Heart left ventricle (tissue), 16 donors: ENCODE data around the gene NUP188. TPM values are rescaled to one million over a fixed set of nuclear protein-coding genes. Genes with fewer than 3 reads are reported as not detected.

Experiments used
- ATAC-seq, 4 donors: fragments of 200-7000 bp; cut with Tn5 transposase; one replicate each; pipeline ENCODE4 v1.9.1; 2020 to 2022; ENCODE audit warnings: moderate library complexity in 4 of 4, mild to moderate bottlenecking in 3 of 4, moderate number of reproducible peaks in 1 of 4
- DNase-seq, 5 donors: peaks; one replicate each; pipeline ENCODE4 v3.0.0-alpha.2; 2020
- H3K27ac ChIP-seq, 12 donors: fragments of 200-600 bp; sonication (generic) in 4 of 12; one replicate each; pipeline versions ENCODE4 v1.5.0 to v1.8.0; 2016 to 2022; ENCODE audit warnings: mild to moderate bottlenecking in 2 of 12
- H3K27me3 ChIP-seq, 9 donors: fragments of 200-600 bp; sonication (generic) in 2 of 9; one replicate each; pipeline versions ENCODE4 v1.5.1 to v1.8.0; 2016 to 2022; ENCODE audit warnings: mild to moderate bottlenecking in 3 of 9
- H3K36me3 ChIP-seq, 9 donors: fragments of 200-600 bp; sonication (generic) in 2 of 9; one replicate each; pipeline versions ENCODE4 v1.5.0 to v1.8.0; 2018 to 2022; ENCODE audit warnings: mild to moderate bottlenecking in 2 of 9
- H3K4me1 ChIP-seq, 12 donors: fragments of 200-600 bp; sonication (generic) in 4 of 12; one replicate each; pipeline versions ENCODE4 v1.5.0 to v1.8.0; 2016 to 2022; ENCODE audit warnings: mild to moderate bottlenecking in 3 of 12
- H3K4me3 ChIP-seq, 12 donors: fragments of 200-600 bp; sonication (generic) in 4 of 12; one replicate each; pipeline versions ENCODE4 v1.5.0 to v1.8.0; 2017 to 2022; ENCODE audit warnings: mild to moderate bottlenecking in 9 of 12, moderate library complexity in 4 of 12
- H3K9me3 ChIP-seq, 12 donors: fragments of 200-600 bp; sonication (generic) in 4 of 12; one replicate each; pipeline versions ENCODE4 v1.5.0 to v1.8.0; 2016 to 2022; ENCODE audit warnings: mild to moderate bottlenecking in 1 of 12
- POLR2A ChIP-seq, 2 donors: fragments of 450-650 bp; IDR thresholded peaks; one replicate each; pipeline ENCODE4 v1.6.1; 2017; ENCODE audit warnings: antibody characterized with exemption in 2 of 2, mild to moderate bottlenecking in 2 of 2, moderate library complexity in 2 of 2
- WGBS, 4 donors: extraction: QIAGEN DNeasy Blood & Tissue Kit in 2 of 4; methylation state at CpG; one replicate each; pipeline versions ENCODE4 v1.1.5 to v1.1.7; 2013 to 2018; 5-methylcytosine and 5-hydroxymethylcytosine counted together
- intact Hi-C, 10 donors: fragments of 100-400 bp; cut with DNase I; formaldehyde crosslinking; loops; one replicate each; pipeline versions ENCODE4 v1.11.1 to v1.14.2; 2022
- polyA plus RNA-seq, 2 donors: library from polyadenylated mRNA; stranded (reverse); fragments of 200-250 nt; gene quantifications; one replicate each; pipeline ENCODE4 v1.2.3, GENCODE V29; 2013
- total RNA-seq, 9 donors: library from RNA; depleted of rRNA in 2 of 9; stranded (reverse); fragments of >200 nt in 2 of 9; fragmentation: NEBNext Ultra II Directional in 3 of 9; extraction: Animal tissue kit (Norgen Biotek cat#: 25700) in 3 of 9; gene quantifications; one replicate each; pipeline versions ENCODE4 v1.1.0 to v1.2.4, GENCODE V29; 2016 to 2023
- TF ChIP-seq, protein P1 (sequence below), 12 donors: fragments of 200-600 bp; sonication (generic) in 4 of 12; IDR thresholded peaks; one replicate each; pipeline versions ENCODE4 v1.5.0 to v1.8.0; 2018 to 2022; ENCODE audit warnings: antibody characterized with exemption in 12 of 12, mild to moderate bottlenecking in 5 of 12
- donor health status: ischemic (EF 13 %, LVEDD 7.1; RV severe dilation, severe dysfunction).
- donor health status: healthy with polysubstance abuse.
- donor health status: DM: no; HTN: yes; CAD: no.
- donor health status: DM: no; HTN: no; CAD: no.
- donor health status: ischemic (EF 25% LVEDD 6.9; RV normal size, moderate dysfunction).
- donor health status: ischemic (EF 25% LVEDD 5.7; RV mildly dilated, moderate dysfunction).
- donor health status: healthy.
- donor health status: DM: yes; HTN: yes; CAD: no.
- donor health status: ischemic (EF 35%, LVEDD 5.7; RV mildly dilated, moderate dysfunction).
- donor health status: nonischemic (EF 11% LVEDD 7.7; RV severe dilation, severe dysfunction).
- donor health status: DM: yes; HTN: yes; CAD: no.
- donor health status: PGD.
- donor health status: ischemic (EF 29% LVEDD 5.4; RV normal size, mild dysfunction).
- donor health status: nonischemic (EF 23%, LVEDD 6.1; RV moderate dilation, normal function).

NUP188 gene
- total and polyA plus RNA-seq, 11 donors: 10.6 to 35.1 (median 22.6) TPM

DNA sequence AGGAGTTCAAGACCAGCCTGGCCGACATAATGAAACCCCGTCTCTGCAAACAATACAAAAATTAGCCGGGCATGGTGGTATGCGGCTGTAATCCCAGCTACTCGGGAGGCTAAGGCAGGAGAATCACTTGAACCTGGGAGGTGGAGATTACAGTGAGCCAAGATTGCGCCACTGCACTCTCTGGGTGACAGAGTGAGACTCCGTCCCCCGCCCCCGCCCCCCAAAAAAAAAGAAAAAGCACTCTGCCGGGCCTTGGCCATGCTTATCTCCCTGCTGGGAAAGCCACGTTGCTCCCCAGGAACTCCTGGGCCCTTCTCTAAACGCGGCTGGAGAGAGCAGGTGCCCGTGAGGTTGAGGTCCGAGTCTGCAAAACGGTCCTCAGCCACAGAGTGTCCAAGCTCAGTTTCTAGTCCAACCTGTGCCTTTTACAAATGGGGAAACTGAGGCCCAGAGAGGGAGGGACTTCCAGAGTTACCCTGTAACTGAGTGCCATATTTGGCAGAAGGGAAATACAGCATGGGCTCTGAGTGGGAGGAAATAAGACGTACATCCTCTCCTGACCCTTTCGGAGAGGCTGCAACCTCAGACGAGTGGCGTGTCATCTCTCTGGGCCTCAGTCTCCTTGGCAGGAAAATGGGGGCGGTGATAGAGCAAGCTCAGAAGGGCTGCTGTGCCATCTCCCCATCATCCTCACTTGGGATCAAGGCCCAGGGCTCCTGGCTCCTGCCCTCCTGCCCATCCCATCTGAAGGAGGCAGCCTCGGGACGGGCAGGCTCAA is 33.3 kb upstream of the NUP188 start:
- no peak for DNase-seq
- intact Hi-C loops: no loop called here
- 70 to 77% (median 71%) methylated on average over 19 to 23 of the region's 23 CpGs for WGBS, 4 donors
- H3K4me3 ChIP-seq: no peak overlapping the region
- H3K4me1 ChIP-seq: peaks cover 18 to 92% (median 77%) of the 10 kb centered on the region in 12 donors
- ATAC-seq: no peak
- no peaks in the 10 kb centered on the region for H3K27me3 ChIP-seq
- H3K36me3 ChIP-seq: peaks cover 0 to 60% (median 31%) of the 10 kb centered on the region in 9 donors
- no peaks in the 10 kb centered on the region for H3K9me3 ChIP-seq
- TF ChIP-seq, protein P1, sequence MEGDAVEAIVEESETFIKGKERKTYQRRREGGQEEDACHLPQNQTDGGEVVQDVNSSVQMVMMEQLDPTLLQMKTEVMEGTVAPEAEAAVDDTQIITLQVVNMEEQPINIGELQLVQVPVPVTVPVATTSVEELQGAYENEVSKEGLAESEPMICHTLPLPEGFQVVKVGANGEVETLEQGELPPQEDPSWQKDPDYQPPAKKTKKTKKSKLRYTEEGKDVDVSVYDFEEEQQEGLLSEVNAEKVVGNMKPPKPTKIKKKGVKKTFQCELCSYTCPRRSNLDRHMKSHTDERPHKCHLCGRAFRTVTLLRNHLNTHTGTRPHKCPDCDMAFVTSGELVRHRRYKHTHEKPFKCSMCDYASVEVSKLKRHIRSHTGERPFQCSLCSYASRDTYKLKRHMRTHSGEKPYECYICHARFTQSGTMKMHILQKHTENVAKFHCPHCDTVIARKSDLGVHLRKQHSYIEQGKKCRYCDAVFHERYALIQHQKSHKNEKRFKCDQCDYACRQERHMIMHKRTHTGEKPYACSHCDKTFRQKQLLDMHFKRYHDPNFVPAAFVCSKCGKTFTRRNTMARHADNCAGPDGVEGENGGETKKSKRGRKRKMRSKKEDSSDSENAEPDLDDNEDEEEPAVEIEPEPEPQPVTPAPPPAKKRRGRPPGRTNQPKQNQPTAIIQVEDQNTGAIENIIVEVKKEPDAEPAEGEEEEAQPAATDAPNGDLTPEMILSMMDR (IDR thresholded peaks at IDR 0.05): no peak
- no peak for TF ChIP-seq POLR2A (IDR thresholded peaks at IDR 0.05)
- H3K27ac ChIP-seq: peak overlapping the region; percentile 69 to 92 (median 86)

DNA sequence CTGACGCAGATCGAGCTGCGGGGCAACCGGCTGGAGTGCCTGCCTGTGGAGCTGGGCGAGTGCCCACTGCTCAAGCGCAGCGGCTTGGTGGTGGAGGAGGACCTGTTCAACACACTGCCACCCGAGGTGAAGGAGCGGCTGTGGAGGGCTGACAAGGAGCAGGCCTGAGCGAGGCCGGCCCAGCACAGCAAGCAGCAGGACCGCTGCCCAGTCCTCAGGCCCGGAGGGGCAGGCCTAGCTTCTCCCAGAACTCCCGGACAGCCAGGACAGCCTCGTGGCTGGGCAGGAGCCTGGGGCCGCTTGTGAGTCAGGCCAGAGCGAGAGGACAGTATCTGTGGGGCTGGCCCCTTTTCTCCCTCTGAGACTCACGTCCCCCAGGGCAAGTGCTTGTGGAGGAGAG is 31.3 kb upstream of the NUP188 start:
- Histone ChIP-seq H3K27ac (peak overlapping the region; percentile 75 to 86 (median 80)), H3K4me1 (peaks cover 15 to 92% (median 72%) of the 10 kb centered on the region in 12 donors), H3K27me3 (no peaks in the 10 kb centered on the region), H3K36me3 (peaks cover 0 to 40% (median 20%) of the 10 kb centered on the region in 9 donors), H3K9me3 (no peaks in the 10 kb centered on the region), H3K4me3 (no peak overlapping the region)
- ATAC-seq (no peak), DNase-seq (peak in 3 of 5 donors; percentile 55 to 76 (median 66))
- intact Hi-C loops: loop anchor here in 3 of 10 donors (2.0 to 5.0 kb wide), 2 partner anchors 33 to 34 kb away; partner anchors contain the start of genes LRRC8A (in 3 of the 3) and KYAT1 (in 2 of the 3)
- 61 to 88% (median 79%) methylated on average over 11 to 18 of the region's 18 CpGs for WGBS, 4 donors
- no peak for TF ChIP-seq POLR2A (IDR thresholded peaks at IDR 0.05)
- TF ChIP-seq, protein P1 (IDR thresholded peaks at IDR 0.05): no peak

DNA sequence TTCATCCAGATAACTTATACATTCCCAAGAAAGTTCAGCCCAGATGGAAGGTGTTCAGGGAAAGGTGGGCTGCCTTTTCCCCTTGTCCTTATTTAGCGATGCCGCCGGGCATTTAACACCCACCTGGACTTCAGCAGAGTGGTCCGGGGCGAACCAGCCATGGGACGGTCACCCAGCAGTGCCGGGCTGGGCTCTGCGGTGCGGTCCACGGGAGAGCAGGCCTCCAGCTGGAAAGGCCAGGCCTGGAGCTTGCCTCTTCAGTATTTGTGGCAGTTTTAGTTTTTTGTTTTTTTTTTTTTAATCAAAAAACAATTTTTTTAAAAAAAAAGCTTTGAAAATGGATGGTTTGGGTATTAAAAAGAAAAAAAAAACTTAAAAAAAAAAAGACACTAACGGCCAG is 30.8 kb upstream of the NUP188 start:
- H3K4me1 ChIP-seq: peaks cover 18 to 92% (median 72%) of the 10 kb centered on the region in 12 donors
- TF ChIP-seq, protein P1 (IDR thresholded peaks at IDR 0.05): no peak
- TF ChIP-seq POLR2A (IDR thresholded peaks at IDR 0.05): no peak
- DNase-seq (no peak), ATAC-seq (no peak)
- H3K36me3 ChIP-seq: peaks cover 0 to 37% (median 20%) of the 10 kb centered on the region in 9 donors
- H3K27me3 ChIP-seq: no peaks in the 10 kb centered on the region
- no peak overlapping the region for H3K4me3 ChIP-seq
- peak overlapping the region; percentile 75 to 86 (median 80) for H3K27ac ChIP-seq
- intact Hi-C loops: loop anchor here in 3 of 10 donors (2.0 to 5.0 kb wide), 2 partner anchors 34 kb away; partner anchors contain the start of genes LRRC8A (in 3 of the 3) and KYAT1 (in 2 of the 3)
- 78 to 90% (median 83%) methylated on average over 11 of the region's 11 CpGs for WGBS, 4 donors
- H3K9me3 ChIP-seq: no peaks in the 10 kb centered on the region
